Hematopoietic multipotent progenitor cell treated with erythropoietin and hydrocortisone succinate and interleukin-3 and kit ligand, for 15 days (in vitro differentiated cells): Measurements from ENCODE around the gene FGA.
A peak's percentile ranks its signal among the peaks of the same experiment; 100 is the strongest.

Source experiments
- DNase-seq: peaks from one replicate; pipeline ENCODE4 v3.0.0-alpha.2; 2015; ENCODE audit warnings: low spot score

Gene FGA

GRCh38 chr4:154590329-154591006 lies at the start of gene FGA:
FGA (minus strand) TSS chr4:154590742; CDS start chr4:154590687, 55 bp downstream.
- DNase-seq = no peak

- DNase-seq = no peak
Measured at GRCh38 chr4:154634058-154634457, 43.5 kb upstream of the FGA start.

DNA sequence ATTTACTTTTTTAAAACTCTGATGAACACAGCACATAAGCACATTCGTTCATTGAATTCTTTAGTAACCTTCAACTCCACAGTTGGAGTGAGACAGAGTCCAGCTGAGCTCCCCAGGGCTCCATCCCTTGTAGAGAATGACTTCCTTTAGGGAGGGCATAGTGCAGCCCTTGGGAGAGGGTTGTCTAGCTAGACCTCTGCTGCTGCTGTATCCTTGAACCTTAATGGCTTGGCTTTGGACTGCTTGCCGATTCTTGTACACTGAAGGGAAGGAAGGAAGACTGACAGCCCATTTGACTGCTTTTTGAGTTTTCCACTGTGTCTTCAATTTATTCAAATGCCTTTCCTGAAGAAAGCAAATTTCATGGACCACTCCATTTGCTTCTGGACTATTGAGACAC lies 41.3 kb upstream of the FGA start:
- DNase-seq = no peak

GRCh38 chr4:154630324-154630723 lies 39.8 kb upstream of the FGA start:
- DNase-seq = no peak

GRCh38 chr4:154626793-154627484 lies 36.4 kb upstream of the FGA start:
- no peak for DNase-seq

DNA sequence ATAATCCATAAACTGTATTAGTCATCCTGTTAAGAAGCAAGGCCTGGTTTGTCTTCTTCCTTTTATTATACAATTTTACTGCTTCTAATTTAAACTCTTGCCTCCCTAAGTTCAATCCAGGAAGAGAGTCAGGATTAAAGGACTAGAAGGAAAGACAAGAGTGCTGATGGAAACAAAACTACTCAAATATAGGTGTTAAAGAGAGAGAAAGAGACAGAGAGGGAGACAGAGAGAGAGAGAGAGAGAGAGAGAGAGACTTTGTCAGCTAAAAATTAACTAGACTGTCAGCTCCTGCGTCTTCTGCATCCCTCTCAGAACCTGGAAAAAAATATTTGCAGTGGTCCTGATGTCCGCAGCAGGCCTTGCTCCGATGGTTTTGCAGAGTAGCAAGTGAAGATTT lies 35.4 kb upstream of the FGA start:
- DNase-seq = no peak

- DNase-seq = no peak
Measured at GRCh38 chr4:154623995-154624394, 33.5 kb upstream of the FGA start.

DNA sequence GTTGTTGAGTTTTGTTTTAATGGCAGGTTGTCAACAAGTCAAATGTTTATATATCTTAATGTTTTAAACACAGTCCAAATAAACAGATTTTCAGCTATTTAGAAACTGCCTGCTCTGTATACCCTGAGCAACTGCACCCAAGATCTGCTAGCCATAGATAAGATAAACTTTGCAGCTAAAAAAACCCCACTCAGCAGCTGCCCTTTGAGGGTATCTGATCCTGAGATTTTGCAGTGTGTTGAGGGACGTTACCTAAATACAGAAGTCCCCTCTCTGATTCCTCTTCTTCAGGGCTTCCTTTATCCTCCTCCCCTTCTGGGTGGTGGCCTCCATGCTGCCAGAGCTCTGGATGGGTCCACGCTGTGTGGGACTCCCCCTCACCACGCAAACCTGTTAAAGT lies 32.9 kb upstream of the FGA start:
- DNase-seq = no peak

DNA sequence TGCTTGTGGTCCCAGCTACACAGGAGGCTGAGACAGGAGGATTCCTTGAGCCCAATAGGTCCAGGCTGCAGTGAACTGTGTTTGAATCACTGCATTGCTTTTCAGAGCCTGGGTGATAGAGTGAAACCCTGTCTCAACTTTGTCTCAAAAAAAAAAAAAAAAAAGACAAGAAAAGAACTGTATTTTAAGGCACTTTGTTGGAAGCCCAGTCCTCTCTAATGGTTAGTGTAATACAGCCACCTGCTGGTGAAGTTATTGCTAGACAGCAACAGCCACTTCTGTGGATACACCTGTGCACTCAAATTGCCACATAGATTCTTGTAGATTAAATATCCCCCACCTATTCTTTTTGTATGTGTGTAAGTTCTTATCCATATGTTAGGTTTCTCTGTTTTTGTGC lies 32.1 kb upstream of the FGA start:
- peak; percentile 12 for DNase-seq

- no peak for DNase-seq
Measured at GRCh38 chr4:154620111-154620510, 29.6 kb upstream of the FGA start.

- peak; percentile 23 for DNase-seq
Measured at GRCh38 chr4:154618708-154619315, 28.3 kb upstream of the FGA start.

- DNase-seq = no peak
Measured at GRCh38 chr4:154617820-154618317, 27.3 kb upstream of the FGA start.

GRCh38 chr4:154616731-154617130 lies 26.2 kb upstream of the FGA start:
- DNase-seq = no peak

DNA sequence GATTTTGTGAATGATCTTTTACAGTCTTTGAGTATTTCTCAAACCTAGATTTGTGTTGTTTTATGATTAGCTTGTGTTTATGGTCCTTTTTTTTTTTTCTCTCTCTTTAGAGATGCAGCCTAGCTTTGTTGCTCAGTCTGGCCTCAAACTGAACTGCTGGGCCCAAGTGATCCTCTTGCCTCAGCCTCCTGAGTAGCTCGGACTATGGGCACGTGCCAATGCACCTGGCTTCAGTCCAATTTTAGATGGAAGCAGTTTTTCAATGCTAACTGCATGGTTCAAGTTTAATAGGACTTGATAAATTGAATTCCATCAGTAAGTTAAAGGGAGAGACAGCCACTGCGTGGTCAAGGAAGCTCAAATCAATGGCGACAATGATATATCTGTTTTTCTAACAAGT lies 25.7 kb upstream of the FGA start:
- no peak for DNase-seq

GRCh38 chr4:154615211-154615610 lies 24.7 kb upstream of the FGA start:
- DNase-seq = no peak

- no peak for DNase-seq
Measured at GRCh38 chr4:154614306-154614705, 23.8 kb upstream of the FGA start.

- no peak for DNase-seq
Measured at GRCh38 chr4:154612472-154613414, 22.2 kb upstream of the FGA start, which contains the start of gene FGG. FGG (minus strand) TSS chr4:154612656; CDS start chr4:154612609, 47 bp downstream.

- no peak for DNase-seq
Measured at GRCh38 chr4:154611833-154612232, 21.3 kb upstream of the FGA start.

DNA sequence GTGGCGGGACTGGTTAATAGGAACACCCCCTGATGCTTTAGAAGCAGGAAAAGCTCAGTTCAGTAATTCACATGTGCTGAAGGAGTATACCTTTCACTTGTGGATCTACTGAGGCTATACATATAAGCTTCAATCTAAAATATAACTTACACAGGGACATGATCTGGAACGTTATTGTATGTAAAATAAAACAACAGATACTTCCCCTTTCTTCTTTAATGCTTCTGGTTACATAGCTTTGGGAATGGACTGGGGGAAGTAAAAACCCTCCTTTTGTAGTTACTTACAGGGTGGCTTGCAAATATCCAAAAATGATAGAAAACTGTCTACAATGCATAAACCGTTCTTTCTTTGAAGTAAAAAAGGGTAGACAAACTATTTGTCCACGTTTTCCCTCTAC lies 20.0 kb upstream of the FGA start:
- no peak for DNase-seq

DNA sequence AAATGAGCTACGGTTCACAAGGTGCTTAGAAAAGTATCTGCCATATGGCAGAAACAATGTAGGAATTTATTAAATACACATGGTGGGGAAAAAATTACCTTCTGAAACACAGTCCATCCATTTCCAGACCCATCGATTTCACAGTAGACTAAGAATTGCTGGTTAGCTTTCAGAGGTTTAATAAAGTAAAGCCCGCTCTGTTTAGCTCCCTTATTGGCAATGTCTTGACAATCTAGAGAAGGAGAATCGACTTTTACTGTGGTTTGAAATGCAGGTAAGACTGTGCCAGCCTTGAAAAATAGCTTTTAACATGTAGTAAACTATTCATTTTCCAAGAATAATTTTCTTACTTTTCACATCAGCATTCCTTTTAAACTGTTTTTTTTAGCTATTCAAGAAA lies 19.0 kb upstream of the FGA start:
- DNase-seq = no peak

- DNase-seq = no peak
Measured at GRCh38 chr4:154608361-154609252, 18.1 kb upstream of the FGA start.
